Natural killer cell (primary cell): Measurements from ENCODE around the gene SCTR. TPM values are rescaled to one million over a fixed set of nuclear protein-coding genes. Genes with fewer than 3 reads are reported as not detected.

ENCODE experiments used
- ATAC-seq, 3 donors: fragments of 150-1000 bp in 2 of 3; fragments of 200-7000 bp in 1 of 3; cut with Tn5 transposase; 1 replicate in 1 of 3; 2 replicates in 2 of 3; pipeline ENCODE4 v1.10.0; 2021; ENCODE audit warnings: mild to moderate bottlenecking in 2 of 3, moderate library complexity in 2 of 3
- DNase-seq, 2 donors: peaks; one replicate each; pipeline versions ENCODE4 v3.0.0 to v3.0.0-alpha.2; 2013 to 2021; ENCODE audit warnings: mixed read lengths in 1 of 2
- H3K27ac ChIP-seq: one replicate; pipeline ENCODE4 v1.5.1; 2013; ENCODE audit warnings: mild to moderate bottlenecking, low read length
- H3K27me3 ChIP-seq: one replicate; pipeline ENCODE4 v1.6.1; 2013; ENCODE audit warnings: low read length; ENCODE audit not compliant: control insufficient read depth, insufficient read depth
- H3K36me3 ChIP-seq: one replicate; pipeline ENCODE4 v1.6.1; 2013; ENCODE audit warnings: low read length; ENCODE audit not compliant: control insufficient read depth, insufficient read depth
- H3K4me1 ChIP-seq: one replicate; pipeline ENCODE4 v1.6.1; 2013; ENCODE audit warnings: low read length; ENCODE audit not compliant: control insufficient read depth, insufficient read depth
- H3K4me3 ChIP-seq: one replicate; pipeline ENCODE4 v1.5.1; 2013; ENCODE audit warnings: low read length
- H3K9me3 ChIP-seq: one replicate; pipeline ENCODE4 v1.6.1; 2013; ENCODE audit warnings: low read length; ENCODE audit not compliant: control insufficient read depth, insufficient read depth
- H3K27ac Mint-ChIP-seq, 2 donors: one replicate each; pipeline ENCODE4 v1.8.0; 2022; ENCODE audit warnings: mild to moderate bottlenecking in 2 of 2, mixed read lengths in 2 of 2, moderate library complexity in 1 of 2
- H3K27me3 Mint-ChIP-seq, 2 donors: one replicate each; pipeline ENCODE4 v1.8.0; 2022; ENCODE audit warnings: low read depth in 2 of 2, mixed read lengths in 2 of 2
- H3K36me3 Mint-ChIP-seq: one replicate; pipeline ENCODE4 v1.8.0; 2022; ENCODE audit warnings: mixed read lengths
- H3K4me1 Mint-ChIP-seq, 2 donors: one replicate each; pipeline ENCODE4 v1.8.0; 2022; ENCODE audit warnings: mixed read lengths in 2 of 2
- H3K4me3 Mint-ChIP-seq: one replicate; pipeline ENCODE4 v1.8.0; 2022; ENCODE audit warnings: mild to moderate bottlenecking, moderate library complexity, mixed read lengths
- H3K9me3 Mint-ChIP-seq, 2 donors: one replicate each; pipeline ENCODE4 v1.8.0; 2022; ENCODE audit warnings: mixed read lengths in 2 of 2
- CTCF ChIP-seq: fragments of 200-600 bp; IDR thresholded peaks from one replicate; pipeline ENCODE4 v1.8.0; 2022; ENCODE audit warnings: antibody characterized with exemption
- WGBS: methylation state at CpG from one replicate; pipeline ENCODE4 v1.1.7; 2013; ENCODE audit warnings: missing lambda C conversion rate; ENCODE audit not compliant: insufficient coverage; 5-methylcytosine and 5-hydroxymethylcytosine counted together
- intact Hi-C: fragments of 100-400 bp; cut with micrococcal nuclease; formaldehyde crosslinking; loops from one replicate; pipeline ENCODE4 v1.14.2; 2022
- total RNA-seq, 4 donors: library from RNA; stranded (reverse); fragments of 120-200 nt in 1 of 4; gene quantifications; one replicate each; pipeline versions ENCODE4 v1.2.3 to v1.2.4, GENCODE V29; 2013 to 2022

SCTR gene
- total RNA-seq, 3 donors from 2014 or later (not counting 1 experiment from before 2014, with no cell fraction given): not detected

GRCh38 chr2:119426801-119427395, 97.4 kb downstream of the SCTR start:
- WGBS: 83% methylated on average over 12 of the region's 12 CpGs
- Histone ChIP-seq H3K27me3 (peaks cover 4% of the 10 kb centered on the region), H3K27ac (no peak overlapping the region), H3K9me3 (no peaks in the 10 kb centered on the region), H3K4me3 (no peak overlapping the region), H3K4me1 (peaks cover 4% of the 10 kb centered on the region), H3K36me3 (no peaks in the 10 kb centered on the region)
- intact Hi-C loops: no loop called here
- ATAC-seq (no peak), DNase-seq (no peak)
- TF ChIP-seq CTCF: no peak
- Mint-ChIP-seq H3K4me1 (peaks cover 0 to under 1% of the 10 kb centered on the region in 2 donors), H3K9me3 (no peaks in the 10 kb centered on the region), H3K27me3 (peaks cover 46 to 75% of the 10 kb centered on the region in 2 donors), H3K36me3 (no peaks in the 10 kb centered on the region), H3K4me3 (no peak overlapping the region), H3K27ac (no peak overlapping the region)

- WGBS: 55% methylated on average over 5 of the region's 5 CpGs
- Histone ChIP-seq H3K27me3 (peaks cover 2% of the 10 kb centered on the region), H3K27ac (no peak overlapping the region), H3K4me3 (no peak overlapping the region), H3K36me3 (no peaks in the 10 kb centered on the region), H3K9me3 (no peaks in the 10 kb centered on the region), H3K4me1 (peaks cover 2% of the 10 kb centered on the region)
- H3K4me1 Mint-ChIP-seq: no peaks in the 10 kb centered on the region
- no peak for TF ChIP-seq CTCF
- no peak overlapping the region for H3K27ac Mint-ChIP-seq
- H3K4me3 Mint-ChIP-seq: no peak overlapping the region
- peaks cover 50 to 80% of the 10 kb centered on the region in 2 donors for H3K27me3 Mint-ChIP-seq
- H3K36me3 Mint-ChIP-seq: no peaks in the 10 kb centered on the region
- DNase-seq (no peak), ATAC-seq (no peak)
- H3K9me3 Mint-ChIP-seq: no peaks in the 10 kb centered on the region
- intact Hi-C loops: no loop called here
Observed at GRCh38 chr2:119426396-119426675, 97.9 kb downstream of the SCTR start.

- ATAC-seq: no peak
- Mint-ChIP-seq H3K27me3 (peaks cover 49 to 83% of the 10 kb centered on the region in 2 donors), H3K27ac (no peak overlapping the region), H3K9me3 (no peaks in the 10 kb centered on the region), H3K4me3 (no peak overlapping the region), H3K36me3 (no peaks in the 10 kb centered on the region), H3K4me1 (no peaks in the 10 kb centered on the region)
- Histone ChIP-seq H3K27ac (no peak overlapping the region), H3K36me3 (no peaks in the 10 kb centered on the region), H3K9me3 (no peaks in the 10 kb centered on the region), H3K4me1 (no peaks in the 10 kb centered on the region), H3K4me3 (no peak overlapping the region), H3K27me3 (no peaks in the 10 kb centered on the region)
- WGBS: 84% methylated on average over 6 of the region's 7 CpGs
- DNase-seq: no peak
- intact Hi-C loops: no loop called here
- TF ChIP-seq CTCF: no peak
Observed at GRCh38 chr2:119425620-119426395, 98.5 kb downstream of the SCTR start.

GRCh38 chr2:119425119-119425405, 99.2 kb downstream of the SCTR start:
- Mint-ChIP-seq H3K4me1 (no peaks in the 10 kb centered on the region), H3K4me3 (no peak overlapping the region), H3K27me3 (peaks cover 43 to 77% of the 10 kb centered on the region in 2 donors), H3K27ac (no peak overlapping the region), H3K9me3 (no peaks in the 10 kb centered on the region), H3K36me3 (no peaks in the 10 kb centered on the region)
- Histone ChIP-seq H3K27me3 (no peaks in the 10 kb centered on the region), H3K9me3 (no peaks in the 10 kb centered on the region), H3K4me3 (no peak overlapping the region), H3K27ac (no peak overlapping the region), H3K36me3 (no peaks in the 10 kb centered on the region), H3K4me1 (no peaks in the 10 kb centered on the region)
- 100% methylated on average over 1 of the region's 1 CpG for WGBS
- intact Hi-C loops: no loop called here
- no peak for TF ChIP-seq CTCF
- DNase-seq (no peak), ATAC-seq (no peak)
